Heart left ventricle (tissue), 13 donors: ENCODE measurements around the gene FAF1.

ENCODE experiments used
- POLR2A ChIP-seq, 2 donors: fragments of 450-650 bp; IDR thresholded peaks; one replicate each; pipeline ENCODE4 v1.6.1; 2017; ENCODE audit warnings: antibody characterized with exemption in 2 of 2, mild to moderate bottlenecking in 2 of 2, moderate library complexity in 2 of 2
- TF ChIP-seq, protein P1 (sequence below), 12 donors: fragments of 200-600 bp; sonication (generic) in 4 of 12; IDR thresholded peaks; one replicate each; pipeline versions ENCODE4 v1.5.0 to v1.8.0; 2018 to 2022; ENCODE audit warnings: antibody characterized with exemption in 12 of 12, mild to moderate bottlenecking in 5 of 12
- donor health status: ischemic (EF 13 %, LVEDD 7.1; RV severe dilation, severe dysfunction).
- donor health status: DM: no; HTN: yes; CAD: no.
- donor health status: DM: no; HTN: no; CAD: no.
- donor health status: ischemic (EF 25% LVEDD 6.9; RV normal size, moderate dysfunction).
- donor health status: ischemic (EF 25% LVEDD 5.7; RV mildly dilated, moderate dysfunction).
- donor health status: ischemic (EF 35%, LVEDD 5.7; RV mildly dilated, moderate dysfunction).
- donor health status: nonischemic (EF 11% LVEDD 7.7; RV severe dilation, severe dysfunction).
- donor health status: DM: yes; HTN: yes; CAD: no.
- donor health status: PGD.
- donor health status: ischemic (EF 29% LVEDD 5.4; RV normal size, mild dysfunction).
- donor health status: nonischemic (EF 23%, LVEDD 6.1; RV moderate dilation, normal function).

DNA sequence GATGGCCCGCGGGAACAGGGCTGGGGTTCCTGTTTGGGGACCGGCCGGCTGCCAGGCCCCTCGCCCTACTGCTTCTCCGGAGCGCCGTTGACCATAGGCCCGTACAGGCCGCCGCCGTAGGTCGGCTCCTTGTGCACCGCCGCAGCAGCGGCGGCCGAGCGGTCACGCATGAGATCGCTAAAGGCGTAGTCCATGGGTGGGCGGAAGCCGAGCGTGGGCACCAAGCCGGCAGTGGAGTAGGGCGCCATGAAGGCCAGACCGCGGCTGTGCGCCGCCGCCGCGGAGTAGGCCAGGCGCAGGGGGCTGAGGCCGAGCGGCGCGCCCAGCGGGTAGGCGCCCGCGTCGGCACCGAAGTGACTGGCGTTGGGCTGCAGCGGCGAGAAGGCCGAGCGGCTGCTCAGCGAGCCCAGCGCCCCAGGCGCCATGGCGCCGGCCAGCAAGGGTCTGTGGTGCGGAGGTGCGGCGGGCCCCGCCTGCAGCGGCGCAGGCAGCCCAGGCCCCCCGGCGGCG is 541.4 kb downstream of the FAF1 start:
- TF ChIP-seq, protein P1, sequence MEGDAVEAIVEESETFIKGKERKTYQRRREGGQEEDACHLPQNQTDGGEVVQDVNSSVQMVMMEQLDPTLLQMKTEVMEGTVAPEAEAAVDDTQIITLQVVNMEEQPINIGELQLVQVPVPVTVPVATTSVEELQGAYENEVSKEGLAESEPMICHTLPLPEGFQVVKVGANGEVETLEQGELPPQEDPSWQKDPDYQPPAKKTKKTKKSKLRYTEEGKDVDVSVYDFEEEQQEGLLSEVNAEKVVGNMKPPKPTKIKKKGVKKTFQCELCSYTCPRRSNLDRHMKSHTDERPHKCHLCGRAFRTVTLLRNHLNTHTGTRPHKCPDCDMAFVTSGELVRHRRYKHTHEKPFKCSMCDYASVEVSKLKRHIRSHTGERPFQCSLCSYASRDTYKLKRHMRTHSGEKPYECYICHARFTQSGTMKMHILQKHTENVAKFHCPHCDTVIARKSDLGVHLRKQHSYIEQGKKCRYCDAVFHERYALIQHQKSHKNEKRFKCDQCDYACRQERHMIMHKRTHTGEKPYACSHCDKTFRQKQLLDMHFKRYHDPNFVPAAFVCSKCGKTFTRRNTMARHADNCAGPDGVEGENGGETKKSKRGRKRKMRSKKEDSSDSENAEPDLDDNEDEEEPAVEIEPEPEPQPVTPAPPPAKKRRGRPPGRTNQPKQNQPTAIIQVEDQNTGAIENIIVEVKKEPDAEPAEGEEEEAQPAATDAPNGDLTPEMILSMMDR (IDR thresholded peaks at IDR 0.05), result no peak
- TF ChIP-seq POLR2A (IDR thresholded peaks at IDR 0.05), result no peak
